CD14-positive monocyte (primary cell): ENCODE results near the gene DLGAP1. TPM values are rescaled to one million over a fixed set of nuclear protein-coding genes. Genes with fewer than 3 reads are reported as not detected.

Experiments used
- DNase-seq, 3 donors: peaks; one replicate each; pipeline ENCODE4 v3.0.0-alpha.2; 2011 to 2022
- H2AFZ ChIP-seq: 2 replicates; pipeline ENCODE4 v1.6.0; 2012; ENCODE audit warnings: mild to moderate bottlenecking, low read depth, low read length, inconsistent platforms; ENCODE audit not compliant: insufficient read depth, poor library complexity, severe bottlenecking
- H3K27ac ChIP-seq, 2 donors: 1 replicate in 1 of 2; 2 replicates in 1 of 2; pipeline ENCODE4 v1.5.1; 2012 to 2013; ENCODE audit warnings: low read length in 2 of 2, control low read depth in 1 of 2, inconsistent platforms in 1 of 2, low read depth in 1 of 2, mild to moderate bottlenecking in 1 of 2
- H3K27me3 ChIP-seq, 2 donors: one replicate each; pipeline versions ENCODE4 v1.6.0 to v1.6.1; 2011 to 2013; ENCODE audit warnings: low read length in 2 of 2; ENCODE audit not compliant: control insufficient read depth in 2 of 2, insufficient read depth in 2 of 2
- H3K36me3 ChIP-seq, 2 donors: replicated peaks in 1 of 2; 1 replicate in 1 of 2; 2 replicates in 1 of 2; pipeline versions ENCODE4 v1.5.1 to v1.6.1; 2012 to 2013; ENCODE audit warnings: low read length in 2 of 2, control low read depth in 1 of 2, inconsistent platforms in 1 of 2, mild to moderate bottlenecking in 1 of 2; ENCODE audit not compliant: insufficient read depth in 2 of 2, control insufficient read depth in 1 of 2
- H3K4me1 ChIP-seq, 2 donors: 1 replicate in 1 of 2; 2 replicates in 1 of 2; pipeline versions ENCODE4 v1.5.1 to v1.6.1; 2012 to 2013; ENCODE audit warnings: low read length in 2 of 2, control low read depth in 1 of 2, inconsistent platforms in 1 of 2, mild to moderate bottlenecking in 1 of 2, moderate library complexity in 1 of 2; ENCODE audit not compliant: insufficient read depth in 2 of 2, control insufficient read depth in 1 of 2
- H3K4me2 ChIP-seq: replicated peaks from 2 replicates; pipeline ENCODE3; 2012; ENCODE audit warnings: low read length, moderate library complexity, mild to moderate bottlenecking; ENCODE audit not compliant: poor library complexity, severe bottlenecking; ENCODE audit errors: extremely low read depth
- H3K4me3 ChIP-seq, 3 experiments: fragments of 200-600 bp in 1 of 3; sonication (generic) in 1 of 3; replicated peaks in 1 of 3; 1 replicate in 2 of 3; 2 replicates in 1 of 3; pipeline ENCODE4 v1.5.1; 2011 to 2013; ENCODE audit warnings: low read length in 3 of 3, mild to moderate bottlenecking in 3 of 3, control low read depth in 2 of 3, low read depth in 2 of 3, inconsistent platforms in 1 of 3, moderate library complexity in 1 of 3
- H3K79me2 ChIP-seq: 2 replicates; pipeline ENCODE4 v1.6.0; 2012; ENCODE audit warnings: mild to moderate bottlenecking, control low read depth, inconsistent platforms, low read length, moderate library complexity; ENCODE audit not compliant: insufficient read depth
- H3K9ac ChIP-seq: 2 replicates; pipeline ENCODE4 v1.6.0; 2017; ENCODE audit warnings: low read length, mild to moderate bottlenecking; ENCODE audit not compliant: insufficient read depth, poor library complexity, severe bottlenecking
- H3K9me3 ChIP-seq, 2 donors: replicated peaks in 1 of 2; 1 replicate in 1 of 2; 2 replicates in 1 of 2; pipeline versions ENCODE4 v1.5.1 to v1.6.1; 2012 to 2013; ENCODE audit warnings: low read length in 2 of 2, control low read depth in 1 of 2; ENCODE audit not compliant: control insufficient read depth in 1 of 2, insufficient read depth in 1 of 2
- H4K20me1 ChIP-seq: 2 replicates; pipeline ENCODE4 v1.6.0; 2012; ENCODE audit warnings: mild to moderate bottlenecking, low read length, control low read depth, moderate library complexity; ENCODE audit not compliant: insufficient read depth
- H3K27ac Mint-ChIP-seq, 7 donors: one replicate each; pipeline ENCODE4 v1.8.0; 2020; ENCODE audit warnings: mild to moderate bottlenecking in 7 of 7, mixed read lengths in 7 of 7, moderate library complexity in 6 of 7, inconsistent platforms in 2 of 7
- H3K27me3 Mint-ChIP-seq, 3 donors: one replicate each; pipeline ENCODE4 v1.8.0; 2021 to 2022; ENCODE audit warnings: low read depth in 3 of 3, mild to moderate bottlenecking in 3 of 3, mixed read lengths in 3 of 3, moderate library complexity in 3 of 3, inconsistent platforms in 1 of 3
- H3K36me3 Mint-ChIP-seq, 2 donors: one replicate each; pipeline ENCODE4 v1.8.0; 2020; ENCODE audit warnings: mixed read lengths in 2 of 2, inconsistent platforms in 1 of 2, mild to moderate bottlenecking in 1 of 2
- H3K4me1 Mint-ChIP-seq: one replicate; pipeline ENCODE4 v1.8.0; 2020; ENCODE audit warnings: mild to moderate bottlenecking, mixed read lengths
- H3K4me3 Mint-ChIP-seq, 2 donors: one replicate each; pipeline ENCODE4 v1.8.0; 2020; ENCODE audit warnings: mild to moderate bottlenecking in 2 of 2, mixed read lengths in 2 of 2, moderate library complexity in 1 of 2
- H3K9me3 Mint-ChIP-seq, 7 donors: one replicate each; pipeline ENCODE4 v1.8.0; 2020 to 2022; ENCODE audit warnings: mixed read lengths in 7 of 7, mild to moderate bottlenecking in 6 of 7, moderate library complexity in 6 of 7, inconsistent platforms in 2 of 7
- CTCF ChIP-seq: fragments of 200-600 bp; IDR thresholded peaks from one replicate; pipeline ENCODE4 v1.8.0; 2022; ENCODE audit warnings: antibody characterized with exemption, mild to moderate bottlenecking
- WGBS: methylation state at CpG from one replicate; pipeline ENCODE4 v1.1.5; 2013; ENCODE audit warnings: missing lambda C conversion rate; ENCODE audit not compliant: insufficient coverage; 5-methylcytosine and 5-hydroxymethylcytosine counted together
- intact Hi-C, 2 donors: fragments of 100-400 bp; cut with micrococcal nuclease; formaldehyde crosslinking; loops; one replicate each; pipeline versions ENCODE4 v1.15.0 to v1.15.1; 2023
- polyA plus RNA-seq, 3 donors: library from polyadenylated mRNA; depleted of rRNA in 1 of 3; unstranded in 2 of 3; stranded (reverse) in 1 of 3; fragments of 300-500 nt in 2 of 3; fragments of >200 nt in 1 of 3; fragmentation: Illumina TruSeq in 2 of 3; gene quantifications; 1 replicate in 2 of 3; 2 replicates in 1 of 3; pipeline ENCODE4 v1.2.3, GENCODE V29; 2012 to 2021

DLGAP1 gene
- polyA plus RNA-seq, 3 donors: 0.09 to 0.42 TPM; not detected in 1

- no peak overlapping the region for H3K4me2 ChIP-seq
- no peaks in the 10 kb centered on the region for H3K9me3 ChIP-seq
- H3K27me3 ChIP-seq: no peaks in the 10 kb centered on the region
- no peaks in the 10 kb centered on the region for H3K79me2 ChIP-seq
- H3K9ac ChIP-seq: no peak overlapping the region
- no peaks in the 10 kb centered on the region for H4K20me1 ChIP-seq
- intact Hi-C loops: loop anchor here (5.0 to 10.0 kb wide), 4 partner anchors 166 to 596 kb away; no protein-coding TSS in a partner anchor
- WGBS: 100% methylated on average over 1 of the region's 4 CpGs
- H3K4me1 ChIP-seq: peaks cover 29 to 33% of the 10 kb centered on the region in 2 donors
- H3K27ac Mint-ChIP-seq: no peak overlapping the region
- no peak overlapping the region for H3K4me3 ChIP-seq
- H3K9me3 Mint-ChIP-seq: no peaks in the 10 kb centered on the region
- H3K27me3 Mint-ChIP-seq: peaks cover 0 to 1% (median 0%) of the 10 kb centered on the region in 3 donors
- H2AFZ ChIP-seq: no peak overlapping the region
- no peaks in the 10 kb centered on the region for H3K36me3 Mint-ChIP-seq
- no peaks in the 10 kb centered on the region for H3K36me3 ChIP-seq
- DNase-seq: no peak
- no peak overlapping the region for H3K27ac ChIP-seq
- no peak for TF ChIP-seq CTCF
- H3K4me1 Mint-ChIP-seq: peaks cover 38% of the 10 kb centered on the region
- no peak overlapping the region for H3K4me3 Mint-ChIP-seq
Observed at GRCh38 chr18:3870914-3871313, 584.2 kb downstream of the DLGAP1 start.

GRCh38 chr18:3869848-3870247 is 585.3 kb downstream of the DLGAP1 start:
- H3K4me3 Mint-ChIP-seq: no peak overlapping the region
- no peaks in the 10 kb centered on the region for H3K27me3 ChIP-seq
- peaks cover 19 to 23% of the 10 kb centered on the region in 2 donors for H3K4me1 ChIP-seq
- peaks cover 27% of the 10 kb centered on the region for H3K4me1 Mint-ChIP-seq
- no peak overlapping the region for H2AFZ ChIP-seq
- H3K36me3 Mint-ChIP-seq: no peaks in the 10 kb centered on the region
- no peak overlapping the region for H3K27ac Mint-ChIP-seq
- no peak overlapping the region for H3K4me2 ChIP-seq
- H3K27ac ChIP-seq: no peak overlapping the region
- H4K20me1 ChIP-seq: no peaks in the 10 kb centered on the region
- peak; percentile 27 to 53 (median 51) for DNase-seq
- TF ChIP-seq CTCF: peak; percentile 71
- no peak overlapping the region for H3K9ac ChIP-seq
- WGBS: no CpG with 5 or more reads among the region's 2 CpGs
- H3K79me2 ChIP-seq: no peaks in the 10 kb centered on the region
- intact Hi-C loops: loop anchor here (5.0 to 10.0 kb wide), 6 partner anchors 95 to 595 kb away; no protein-coding TSS in a partner anchor
- no peak overlapping the region for H3K4me3 ChIP-seq
- H3K9me3 Mint-ChIP-seq: no peaks in the 10 kb centered on the region
- H3K27me3 Mint-ChIP-seq: peaks cover 0 to 1% (median 0%) of the 10 kb centered on the region in 3 donors
- no peaks in the 10 kb centered on the region for H3K36me3 ChIP-seq
- no peaks in the 10 kb centered on the region for H3K9me3 ChIP-seq
